ENCODE data around the gene TMEM52.

GRCh38 chr1:1947493-1947892 is 28.4 kb upstream of the TMEM52 start:
- no peak for TF ChIP-seq CTCF (IDR thresholded peaks at IDR 0.05)
- TF ChIP-seq POLR2A (IDR thresholded peaks at IDR 0.05): no peak
